CD4-positive, alpha-beta T cell treated with Interleukin-12 subunit alpha and Interleukin-12 subunit beta, for 1 hour (primary cell): ENCODE measurements around the gene MTMR3.

Experiments used
- DNase-seq: peaks from one replicate; pipeline ENCODE4 v3.0.0-alpha.2; 2020

The MTMR3 gene

GRCh38 chr22:29917052-29917902 lies 34.3 kb downstream of the MTMR3 start:
- no peak for DNase-seq

- no peak for DNase-seq
These were observed 42.4 kb downstream of the MTMR3 start for GRCh38 chr22:29925402-29925801.

- DNase-seq = no peak
These were observed 43.1 kb downstream of the MTMR3 start for GRCh38 chr22:29926057-29926456.

- DNase-seq = no peak
These were observed 49.2 kb downstream of the MTMR3 start for GRCh38 chr22:29932136-29932535.

GRCh38 chr22:29933619-29934018 lies 50.6 kb downstream of the MTMR3 start:
- DNase-seq = no peak

GRCh38 chr22:29934596-29934995 lies 51.6 kb downstream of the MTMR3 start:
- no peak for DNase-seq

GRCh38 chr22:29936186-29936585 lies 53.2 kb downstream of the MTMR3 start:
- DNase-seq = no peak

GRCh38 chr22:29937940-29938693 lies 55.1 kb downstream of the MTMR3 start:
- DNase-seq = no peak

- no peak for DNase-seq
These were observed 57.6 kb downstream of the MTMR3 start for GRCh38 chr22:29940526-29940925.

- DNase-seq = no peak
These were observed 61.4 kb downstream of the MTMR3 start for GRCh38 chr22:29944339-29944738.

- no peak for DNase-seq
These were observed 62.5 kb downstream of the MTMR3 start for GRCh38 chr22:29945435-29945834.

GRCh38 chr22:29946220-29946619 lies 63.2 kb downstream of the MTMR3 start:
- DNase-seq = no peak

- no peak for DNase-seq
These were observed 64.7 kb downstream of the MTMR3 start for GRCh38 chr22:29947410-29948384.

- no peak for DNase-seq
These were observed 65.4 kb downstream of the MTMR3 start for GRCh38 chr22:29948385-29948769.

- no peak for DNase-seq
These were observed 66.9 kb downstream of the MTMR3 start for GRCh38 chr22:29949872-29950271.

- DNase-seq = no peak
These were observed 68.9 kb downstream of the MTMR3 start for GRCh38 chr22:29951791-29952413.

- no peak for DNase-seq
These were observed 71.4 kb downstream of the MTMR3 start for GRCh38 chr22:29954203-29954855.

GRCh38 chr22:29956680-29957079 lies 73.7 kb downstream of the MTMR3 start:
- no peak for DNase-seq

GRCh38 chr22:29958170-29958569 lies 75.2 kb downstream of the MTMR3 start:
- DNase-seq = no peak

- no peak for DNase-seq
These were observed 81.8 kb downstream of the MTMR3 start for GRCh38 chr22:29964776-29965175.

- DNase-seq = no peak
These were observed 84.5 kb downstream of the MTMR3 start for GRCh38 chr22:29967461-29967860.

- no peak for DNase-seq
These were observed 88.6 kb downstream of the MTMR3 start for GRCh38 chr22:29971607-29972006.
